HepG2 (cell line): ENCODE results near the gene ZFYVE28. TPM values are rescaled to one million over a fixed set of nuclear protein-coding genes. Genes with fewer than 3 reads are reported as not detected.

Experiments used
- ARID3A ChIP-seq: IDR thresholded peaks from 2 replicates; pipeline ENCODE4 v1.6.1; 2012; ENCODE audit warnings: low read depth, low read length, improper control_type of control experiment
- BCL6 ChIP-seq: IDR thresholded peaks from 2 replicates; pipeline ENCODE4 v1.6.1; 2016; ENCODE audit warnings: missing genetic modification reagents, missing compliant biosample characterization
- CSRNP1 ChIP-seq: sonication (generic); formaldehyde crosslinking; IDR thresholded peaks from 2 replicates; pipeline ENCODE4 v1.8.1; 2023; ENCODE audit warnings: mild to moderate bottlenecking, missing genetic modification reagents
- RFX5 ChIP-seq: IDR thresholded peaks from 2 replicates; pipeline ENCODE4 v1.6.1; 2011; ENCODE audit warnings: low read depth, low read length, improper control_type of control experiment
- TAF15 ChIP-seq: fragments of 200-400 bp; formaldehyde crosslinking; IDR thresholded peaks from one replicate; pipeline ENCODE4 v1.6.1; 2018; ENCODE audit warnings: mild to moderate bottlenecking, low read depth, low read length; ENCODE audit not compliant: poor library complexity, severe bottlenecking
- U2AF2 ChIP-seq: fragments of 200-400 bp; formaldehyde crosslinking; IDR thresholded peaks from 2 replicates; pipeline ENCODE4 v1.6.1; 2017; ENCODE audit warnings: low read depth, mild to moderate bottlenecking, low read length
- ZMYM4 ChIP-seq: sonication (generic); formaldehyde crosslinking; IDR thresholded peaks from 2 replicates; pipeline ENCODE4 v1.8.1; 2023; ENCODE audit warnings: mild to moderate bottlenecking, missing genetic modification reagents
- ZNF18 ChIP-seq: sonication (generic); formaldehyde crosslinking; IDR thresholded peaks from 2 replicates; pipeline ENCODE4 v1.8.0; 2022; ENCODE audit warnings: mild to moderate bottlenecking, missing genetic modification reagents; ENCODE audit not compliant: insufficient replicate concordance
- ZNF407 ChIP-seq: sonication (generic); formaldehyde crosslinking; IDR thresholded peaks from one replicate; pipeline ENCODE4 v1.5.1; 2020; ENCODE audit warnings: mild to moderate bottlenecking, missing genetic modification reagents; ENCODE audit errors: not compliant biosample characterization
- ZNF510 ChIP-seq: sonication (generic); formaldehyde crosslinking; IDR thresholded peaks from 2 replicates; pipeline ENCODE4 v1.4.0; 2020; ENCODE audit warnings: low read depth, mild to moderate bottlenecking, missing genetic modification reagents
- ZNF605 ChIP-seq: sonication (generic); formaldehyde crosslinking; IDR thresholded peaks from 2 replicates; pipeline ENCODE4 v1.8.0; 2022; ENCODE audit warnings: mild to moderate bottlenecking, missing genetic modification reagents
- ZNF766 ChIP-seq: sonication (generic); formaldehyde crosslinking; IDR thresholded peaks from 2 replicates; pipeline ENCODE4 v1.5.0; 2020; ENCODE audit warnings: missing genetic modification reagents, borderline replicate concordance
- polyA plus RNA-seq, 8 experiments: library from polyadenylated mRNA; depleted of rRNA in 3 of 8; stranded (reverse) in 7 of 8; unstranded in 1 of 8; fragments of >200 nt; fragmentation: Illumina TruSeq in 4 of 8; extraction: Trizol in 4 of 8; gene quantifications; 2 replicates each; pipeline versions ENCODE4 v1.2.1 to v1.2.3, GENCODE V29; 2011 to 2016; ENCODE audit warnings: low read depth in 4 of 8, missing spikeins in 1 of 8, mixed read lengths in 1 of 8; ENCODE audit not compliant: insufficient read depth in 1 of 8
- total RNA-seq, 5 experiments: library from RNA; depleted of rRNA; stranded (reverse); fragments of >200 nt; fragmentation: Illumina TruSeq; extraction: Trizol; gene quantifications; 2 replicates each; pipeline ENCODE4 v1.2.3, GENCODE V29; 2016; ENCODE audit warnings: low read depth in 1 of 5

The ZFYVE28 gene
- total and polyA plus RNA-seq, 2 of the 13 experiments (the other 11 are each of a cell fraction or from before 2014, with no cell fraction given), result 0.12 to 0.22 TPM

GRCh38 chr4:2301806-2302205 is 116.6 kb downstream of the ZFYVE28 start (continued):
- TF ChIP-seq ZNF407 (CRISPR knock-in tag) (no peak), RFX5 (no peak), U2AF2 (no peak), ZNF510 (no peak), BCL6 (no peak), CSRNP1 (CRISPR knock-in tag) (no peak), ZNF766 (CRISPR knock-in tag) (no peak), ZNF605 (CRISPR knock-in tag) (no peak), TAF15 (no peak), ARID3A (no peak), ZMYM4 (CRISPR knock-in tag) (no peak), ZNF18 (no peak)
